SK-N-DZ (cell line): ENCODE results near the gene CUX1.
"Not testable (repeated sequence)": the region's sequence is repeated elsewhere in the genome, so short reads cannot be mapped to it uniquely, and the experiment has no call there.

Source experiments
- DNase-seq: peaks from one replicate; pipeline ENCODE4 v3.0.0-alpha.2; 2015; ENCODE audit warnings: low spot score

CUX1 gene

GRCh38 chr7:101916041-101916800 lies 98.8 kb downstream of the CUX1 start:
- DNase-seq: no peak

- DNase-seq: no peak
Measured at GRCh38 chr7:101916876-101917275, 99.5 kb downstream of the CUX1 start.

- no peak for DNase-seq
Measured at GRCh38 chr7:101917566-101917965, 100.1 kb downstream of the CUX1 start.

- no peak for DNase-seq
Measured at GRCh38 chr7:101918426-101918825, 101.0 kb downstream of the CUX1 start.

- DNase-seq: no peak
Measured at GRCh38 chr7:101919363-101920115, 102.1 kb downstream of the CUX1 start.

- DNase-seq: no peak
Measured at GRCh38 chr7:101921061-101921460, 103.6 kb downstream of the CUX1 start.

GRCh38 chr7:101921546-101922489 lies 104.4 kb downstream of the CUX1 start:
- DNase-seq: not testable (repeated sequence)

GRCh38 chr7:101922631-101923601 lies 105.5 kb downstream of the CUX1 start:
- DNase-seq: no peak

GRCh38 chr7:101923602-101923985 lies 106.2 kb downstream of the CUX1 start:
- DNase-seq: no peak

- no peak for DNase-seq
Measured at GRCh38 chr7:101924171-101924570, 106.7 kb downstream of the CUX1 start.

- DNase-seq: no peak
Measured at GRCh38 chr7:101926265-101926664, 108.8 kb downstream of the CUX1 start.

GRCh38 chr7:101927389-101927788 lies 110.0 kb downstream of the CUX1 start:
- DNase-seq: no peak

GRCh38 chr7:101927802-101928201 lies 110.4 kb downstream of the CUX1 start:
- DNase-seq: no peak

- no peak for DNase-seq
Measured at GRCh38 chr7:101929256-101929655, 111.8 kb downstream of the CUX1 start.

GRCh38 chr7:101929911-101930310 lies 112.5 kb downstream of the CUX1 start:
- DNase-seq: not testable (repeated sequence)

- no peak for DNase-seq
Measured at GRCh38 chr7:101932083-101932482, 114.7 kb downstream of the CUX1 start.

- no peak for DNase-seq
Measured at GRCh38 chr7:101933028-101933427, 115.6 kb downstream of the CUX1 start.

GRCh38 chr7:101933688-101934121 lies 116.3 kb downstream of the CUX1 start:
- DNase-seq: no peak

GRCh38 chr7:101934618-101935017 lies 117.2 kb downstream of the CUX1 start:
- DNase-seq: no peak

GRCh38 chr7:101935521-101936141 lies 118.2 kb downstream of the CUX1 start:
- DNase-seq: no peak
